Transverse colon (tissue), 3 donors: ENCODE data around the gene PTK7.

Experiments
- EP300 ChIP-seq: sonication (generic); formaldehyde crosslinking; IDR thresholded peaks from one replicate; pipeline ENCODE4 v1.6.1; 2017; ENCODE audit warnings: antibody characterized with exemption, low read depth
- POLR2AphosphoS5 ChIP-seq, 3 donors: sonication (generic); formaldehyde crosslinking; IDR thresholded peaks; one replicate each; pipeline ENCODE4 v1.6.1; 2016; ENCODE audit warnings: antibody characterized with exemption in 3 of 3

- TF ChIP-seq POLR2AphosphoS5 (IDR thresholded peaks at IDR 0.05) (no peak), EP300 (no peak)
These were observed 48.4 kb downstream of the PTK7 start for GRCh38 chr6:43124481-43124880.
